GM10847 (cell line): ENCODE data around the gene RSRC1.
A peak's percentile ranks its signal among the peaks of the same experiment; 100 is the strongest.

Experiments used
- POLR2A ChIP-seq: IDR thresholded peaks from 2 replicates; pipeline ENCODE4 v1.6.1; 2011; ENCODE audit not compliant: insufficient read length; ENCODE audit errors: extremely low read depth

RSRC1 gene

DNA sequence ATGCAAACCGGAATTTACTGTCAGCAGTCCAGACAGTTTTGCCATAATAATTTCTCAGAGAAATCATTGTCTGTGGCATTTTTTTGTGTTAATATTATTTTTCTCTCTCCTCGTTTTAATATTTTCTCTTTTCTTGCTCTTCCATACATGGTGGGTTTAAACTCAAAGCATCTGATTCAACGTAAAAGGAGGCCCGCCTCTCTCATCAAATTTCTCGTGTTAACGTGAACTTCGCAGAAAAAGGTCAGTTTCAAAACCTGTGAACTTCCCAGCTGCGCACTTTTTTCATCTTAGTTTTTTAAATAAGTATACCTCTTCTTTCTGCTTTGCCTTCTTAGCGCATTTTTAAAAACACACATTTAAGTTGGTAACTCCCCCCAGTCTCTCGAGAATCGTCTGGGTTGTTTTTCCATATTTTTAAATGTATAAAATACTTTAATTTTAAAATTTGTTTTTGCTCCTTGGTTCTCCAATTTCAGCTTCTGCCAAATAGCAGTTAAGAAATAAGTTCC is 12.8 kb upstream of the RSRC1 start:
- no peak for TF ChIP-seq POLR2A

- peak; percentile 31 for TF ChIP-seq POLR2A
Measured at GRCh38 chr3:158097593-158098308, 12.1 kb upstream of the RSRC1 start.

- no peak for TF ChIP-seq POLR2A
Measured at GRCh38 chr3:158098309-158098639, 11.6 kb upstream of the RSRC1 start.

GRCh38 chr3:158098834-158099424 is 11.0 kb upstream of the RSRC1 start:
- no peak for TF ChIP-seq POLR2A

DNA sequence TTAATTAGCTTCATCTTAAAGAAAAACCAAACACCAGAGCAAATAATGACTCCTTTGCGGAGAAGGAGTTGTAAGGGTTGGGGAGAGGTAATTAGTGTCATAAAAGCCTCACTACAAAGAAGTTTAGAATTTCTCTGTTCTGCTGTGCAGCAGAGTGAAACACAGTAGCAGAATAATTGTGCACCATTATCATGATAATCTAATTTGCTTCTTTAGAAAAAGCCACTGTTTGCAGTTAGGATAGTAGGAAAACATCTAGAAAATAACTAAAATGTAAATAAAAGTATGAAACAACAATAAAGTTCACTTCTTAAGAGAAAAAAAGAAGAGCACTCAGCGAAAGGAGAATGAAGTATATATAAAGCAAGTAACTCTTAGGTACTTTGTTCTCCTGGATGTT is 9.2 kb upstream of the RSRC1 start:
- no peak for TF ChIP-seq POLR2A

DNA sequence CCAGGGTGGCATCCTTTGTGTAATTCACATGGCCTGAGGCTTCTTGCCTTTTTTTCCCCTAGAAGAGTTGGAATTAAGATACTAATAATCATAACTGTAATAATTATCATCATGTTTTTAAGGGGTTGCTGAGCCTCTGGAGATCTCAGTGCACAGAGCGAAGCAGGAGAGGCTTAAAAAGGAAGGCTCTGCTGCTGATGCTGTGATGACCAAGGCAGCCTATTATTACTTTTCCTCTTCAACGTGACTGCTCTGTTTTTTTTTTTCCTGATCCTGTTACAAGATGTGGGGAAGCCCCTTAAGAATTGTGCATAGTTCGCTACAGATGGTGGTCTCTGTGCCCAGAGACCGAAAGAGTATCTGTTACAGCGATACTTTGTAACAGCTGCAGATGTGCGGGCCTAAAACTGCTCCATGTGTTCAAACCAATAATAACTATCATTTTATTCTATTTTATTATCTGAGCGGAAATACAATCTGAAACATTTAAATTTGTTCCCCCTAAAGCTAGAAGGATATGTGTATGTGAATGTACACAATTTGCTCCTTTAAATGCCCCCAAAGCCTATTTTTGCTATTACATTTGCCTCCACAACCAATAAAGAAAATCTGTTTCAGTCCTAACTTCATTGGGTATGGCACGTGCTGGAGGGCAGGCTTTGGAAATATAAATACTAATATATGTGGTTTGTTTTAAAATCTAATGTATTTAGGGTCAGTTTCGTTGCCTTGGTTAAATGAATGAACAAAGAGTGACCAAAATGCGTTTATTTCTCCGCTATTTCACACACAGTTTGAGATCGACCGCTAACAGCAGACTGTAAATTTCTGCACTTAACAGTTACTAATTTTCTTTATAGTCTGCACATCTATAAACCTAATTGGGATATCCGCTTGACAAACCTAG is 8.3 kb upstream of the RSRC1 start:
- no peak for TF ChIP-seq POLR2A

GRCh38 chr3:158102242-158103080 is 7.4 kb upstream of the RSRC1 start:
- TF ChIP-seq POLR2A, result no peak

GRCh38 chr3:158103081-158103886 is 6.6 kb upstream of the RSRC1 start:
- no peak for TF ChIP-seq POLR2A

DNA sequence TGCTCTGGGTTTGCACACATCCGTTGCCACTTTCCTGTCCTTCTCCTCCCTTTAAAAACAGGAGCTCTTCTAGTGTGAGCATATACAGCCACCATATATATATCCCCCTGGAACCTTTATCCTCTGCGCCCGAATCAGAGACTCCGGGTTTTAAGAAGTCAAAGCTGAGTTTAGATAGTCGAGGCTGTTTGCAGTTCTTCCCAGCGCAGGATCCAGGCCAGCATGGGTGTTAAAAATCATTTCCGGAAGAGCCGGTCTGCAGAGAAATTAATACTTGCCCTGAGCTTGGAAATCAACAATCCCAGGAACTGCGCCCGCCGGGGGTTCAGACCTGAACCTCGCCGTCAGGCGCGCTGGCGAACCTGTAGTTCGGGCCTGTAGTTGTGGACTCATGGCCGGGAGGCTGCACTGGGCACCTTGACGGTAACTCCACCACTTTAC is 6.0 kb upstream of the RSRC1 start:
- TF ChIP-seq POLR2A, result no peak

DNA sequence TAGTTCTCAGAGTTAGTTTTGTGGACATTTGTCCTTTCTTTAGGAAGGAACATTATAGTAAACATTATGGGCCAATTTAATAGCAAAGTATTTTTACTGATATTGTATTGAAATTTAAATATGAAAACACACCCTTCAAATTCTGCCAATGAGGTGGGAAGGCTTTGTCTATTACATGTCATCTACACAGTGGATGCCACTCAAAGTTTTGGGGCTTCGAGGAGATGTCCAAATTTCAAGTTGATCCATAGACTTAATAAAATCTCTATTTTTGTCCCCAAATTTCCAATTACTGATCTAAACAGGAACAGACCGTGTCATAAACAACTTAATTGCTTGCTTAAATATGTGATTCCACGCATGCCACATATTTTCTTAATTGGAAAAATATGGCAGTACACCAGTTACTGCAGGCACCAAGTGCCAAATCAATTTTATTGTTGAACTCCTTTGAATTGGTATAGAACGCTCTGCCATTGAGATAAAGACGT is 5.4 kb upstream of the RSRC1 start:
- no peak for TF ChIP-seq POLR2A

DNA sequence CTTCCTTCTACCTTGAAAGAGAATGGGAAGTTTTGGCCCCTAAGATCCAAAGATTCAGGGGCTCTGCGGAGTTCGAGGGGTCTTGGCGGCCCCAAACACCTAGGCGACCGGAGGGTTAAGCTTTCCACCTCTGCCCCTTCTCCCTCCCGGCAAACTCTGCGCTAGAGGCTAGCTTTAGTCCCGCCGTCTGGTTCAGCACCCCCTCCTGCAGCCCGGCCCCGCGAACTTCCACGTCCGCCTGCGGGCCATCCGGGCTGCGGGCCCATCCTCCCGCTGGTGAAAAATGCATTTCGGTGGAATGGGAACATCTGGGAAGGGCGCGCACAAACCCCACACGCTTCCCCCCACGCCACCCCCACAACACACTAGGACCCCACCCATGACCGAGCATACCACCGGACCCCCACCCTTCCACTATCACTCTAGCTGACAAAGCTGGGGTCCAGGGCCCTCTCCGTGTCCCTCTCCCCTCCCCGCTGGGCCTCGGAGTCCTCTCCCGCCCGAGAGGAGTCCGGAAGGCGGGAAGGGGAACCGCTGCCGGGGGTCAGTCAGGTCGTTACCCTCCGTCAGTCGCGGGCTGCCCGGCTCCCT is 4.7 kb upstream of the RSRC1 start:
- no peak for TF ChIP-seq POLR2A

DNA sequence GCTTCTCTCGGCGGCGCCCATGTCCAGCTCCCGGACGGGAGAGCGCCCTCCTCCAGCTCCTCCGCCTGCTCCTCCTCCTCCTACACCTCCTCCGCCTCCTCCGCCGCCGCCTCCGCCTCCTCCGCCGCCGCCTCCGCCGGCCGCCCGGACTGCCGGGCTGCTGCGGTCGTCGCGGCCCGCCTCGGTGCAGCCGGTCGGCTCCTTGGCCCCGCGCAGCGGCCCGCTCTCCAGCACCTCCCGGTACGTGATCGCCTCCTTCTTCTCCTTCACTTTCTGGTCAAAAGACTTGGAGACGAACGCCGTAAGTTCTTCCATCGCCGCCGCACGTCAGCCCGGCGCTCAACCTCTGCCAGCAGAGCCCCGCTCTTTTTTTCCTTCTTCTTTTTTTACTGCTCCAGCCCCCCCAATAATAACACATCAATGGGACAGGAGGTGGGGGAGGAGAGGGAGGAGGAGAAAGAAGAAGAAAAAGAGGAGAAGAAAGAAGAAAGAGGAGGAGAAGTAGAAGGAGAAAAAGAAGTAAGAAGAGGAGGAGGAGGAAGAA is 4.1 kb upstream of the RSRC1 start:
- TF ChIP-seq POLR2A, result no peak

DNA sequence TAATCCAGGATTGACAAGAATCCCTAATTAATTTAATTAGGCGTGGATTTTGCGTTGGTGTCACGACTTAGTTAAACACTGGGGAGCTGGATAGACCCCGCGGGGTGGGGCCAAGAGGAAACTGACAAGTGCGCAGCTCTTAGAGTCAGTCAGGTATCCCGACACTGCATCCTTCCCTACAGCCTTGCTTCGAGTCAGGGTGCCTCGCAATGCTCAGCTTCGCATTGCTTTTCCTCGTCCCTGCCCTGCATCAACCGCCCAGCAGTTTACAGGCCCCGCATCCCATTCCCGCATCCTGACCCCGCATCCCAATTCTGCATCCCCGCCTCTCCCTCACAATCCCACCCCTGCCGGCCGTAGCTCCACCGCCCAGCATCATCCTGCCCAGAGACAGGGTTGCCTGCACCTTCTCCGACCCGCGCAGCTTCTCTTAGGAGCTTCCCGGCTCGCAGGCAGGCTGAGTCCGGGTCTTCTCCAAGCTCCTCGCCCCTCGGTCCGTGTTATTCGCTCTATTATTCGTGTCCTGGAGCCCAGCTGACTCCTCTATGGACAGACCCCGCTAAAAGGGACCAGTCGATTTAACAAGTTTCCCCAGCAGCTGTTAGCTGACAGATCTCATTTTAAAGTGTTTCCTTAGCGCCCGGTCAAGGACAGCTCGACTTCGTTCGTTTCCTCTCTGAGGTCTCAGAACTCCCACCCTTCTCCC is 3.0 kb upstream of the RSRC1 start:
- TF ChIP-seq POLR2A, result no peak
